ENCODE results near the gene HACD3. TPM values are rescaled to one million over a fixed set of nuclear protein-coding genes. Genes with fewer than 3 reads are reported as not detected.

The HACD3 gene
- total RNA-seq, 1 experiment from 2014 or later: 133 TPM

DNA sequence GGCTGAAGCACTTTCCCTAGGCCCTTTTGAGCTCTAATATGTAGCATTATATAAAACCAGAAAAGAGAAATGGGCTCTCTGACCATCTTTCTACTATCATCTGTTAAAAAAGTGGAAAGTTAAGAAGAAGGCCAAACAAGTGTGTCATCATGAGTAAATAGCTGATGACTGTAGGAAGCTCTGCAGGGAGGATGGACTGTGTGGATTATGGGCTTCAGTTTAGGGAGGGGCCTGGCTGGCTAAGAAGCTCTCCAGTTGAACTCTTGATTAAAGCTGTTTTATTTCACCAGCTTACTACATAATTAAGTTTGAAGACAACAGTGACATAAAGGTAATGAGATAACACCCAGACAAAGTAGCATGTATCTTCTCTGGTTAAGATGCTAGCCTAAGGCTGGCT, 50.0 kb downstream of the HACD3 start:
- Histone ChIP-seq H4K8ac (replicated peaks; ENCODE audit: insufficient read length, low read depth, low read length) (no peak overlapping the region), H3K79me2 (ENCODE audit: insufficient read depth, low read length) (no peaks in the 10 kb centered on the region), H3K23me2 (ENCODE audit: insufficient read length, low read depth, low read length, poor library complexity, severe bottlenecking) (no peaks in the 10 kb centered on the region), H3K9me3 (ENCODE audit: control insufficient read depth, low read depth, low read length) (no peaks in the 10 kb centered on the region), H3K14ac (ENCODE audit: insufficient read depth, low read length) (no peak overlapping the region), H2BK5ac (ENCODE audit: insufficient read length, low read length) (no peak overlapping the region), H2BK120ac (ENCODE audit: low read depth, low read length, poor library complexity, severe bottlenecking) (no peak overlapping the region), H2BK12ac (ENCODE audit: insufficient read length, low read depth, low read length) (no peak overlapping the region), H2BK15ac (ENCODE audit: low read depth, low read length) (no peak overlapping the region), H2BK20ac (ENCODE audit: low read depth, low read length, poor library complexity, severe bottlenecking) (no peak overlapping the region), H4K20me1 (ENCODE audit: control insufficient read depth, insufficient read depth, insufficient read length) (no peaks in the 10 kb centered on the region), H3K27me3 (ENCODE audit: insufficient read depth, low read length) (no peaks in the 10 kb centered on the region), H3T11ph (ENCODE audit: low read length) (no peak overlapping the region), H3K4me2 (ENCODE audit: insufficient read depth, insufficient read length, low read length) (no peak overlapping the region), H3K56ac (ENCODE audit: insufficient read length, low read depth, low read length) (no peak overlapping the region), H3K27ac (ENCODE audit: insufficient read length, low read depth, low read length) (no peak overlapping the region), H3K18ac (ENCODE audit: insufficient read length, low read depth, low read length) (no peak overlapping the region), H3K9ac (ENCODE audit: extremely low read depth, insufficient read length, low read length) (no peak overlapping the region), H3K4me1 (ENCODE audit: insufficient read depth, low read length) (0 out of 2 replicates have a peak, but pooled peaks cover 3% of the 10 kb centered on the region), H3K23ac (ENCODE audit: insufficient read length, low read depth, low read length) (no peak overlapping the region), H2AK5ac (ENCODE audit: insufficient read length, low read length) (no peak overlapping the region), H3K4ac (ENCODE audit: low read depth, low read length) (no peak overlapping the region), H2AFZ (ENCODE audit: low read length) (no peak overlapping the region), H3K79me1 (ENCODE audit: insufficient read depth, low read depth, low read length, poor library complexity, severe bottlenecking) (no peaks in the 10 kb centered on the region), H4K5ac (ENCODE audit: insufficient read length, low read depth, low read length) (no peak overlapping the region), H4K91ac (ENCODE audit: insufficient read length, low read depth, low read length) (no peak overlapping the region)
- H3K36me3 Mint-ChIP-seq (ENCODE audit: insufficient read depth in 1 of 3, low read depth in 3 of 3): peaks cover 11 to 79% (median 50%) of the 10 kb centered on the region in 3 experiments; a peak in 6 of 7 replicates
- H3K4me3 Mint-ChIP-seq: no peak overlapping the region
- H3K4me1 Mint-ChIP-seq: peaks cover 2 to 18% of the 10 kb centered on the region in 2 experiments; a peak in 2 of 4 replicates
- H3K27ac Mint-ChIP-seq: peak overlapping the region in 2 of 3 experiments; percentile 37 to 41; a peak in 3 of 7 replicates
- TF ChIP-seq, protein P1, sequence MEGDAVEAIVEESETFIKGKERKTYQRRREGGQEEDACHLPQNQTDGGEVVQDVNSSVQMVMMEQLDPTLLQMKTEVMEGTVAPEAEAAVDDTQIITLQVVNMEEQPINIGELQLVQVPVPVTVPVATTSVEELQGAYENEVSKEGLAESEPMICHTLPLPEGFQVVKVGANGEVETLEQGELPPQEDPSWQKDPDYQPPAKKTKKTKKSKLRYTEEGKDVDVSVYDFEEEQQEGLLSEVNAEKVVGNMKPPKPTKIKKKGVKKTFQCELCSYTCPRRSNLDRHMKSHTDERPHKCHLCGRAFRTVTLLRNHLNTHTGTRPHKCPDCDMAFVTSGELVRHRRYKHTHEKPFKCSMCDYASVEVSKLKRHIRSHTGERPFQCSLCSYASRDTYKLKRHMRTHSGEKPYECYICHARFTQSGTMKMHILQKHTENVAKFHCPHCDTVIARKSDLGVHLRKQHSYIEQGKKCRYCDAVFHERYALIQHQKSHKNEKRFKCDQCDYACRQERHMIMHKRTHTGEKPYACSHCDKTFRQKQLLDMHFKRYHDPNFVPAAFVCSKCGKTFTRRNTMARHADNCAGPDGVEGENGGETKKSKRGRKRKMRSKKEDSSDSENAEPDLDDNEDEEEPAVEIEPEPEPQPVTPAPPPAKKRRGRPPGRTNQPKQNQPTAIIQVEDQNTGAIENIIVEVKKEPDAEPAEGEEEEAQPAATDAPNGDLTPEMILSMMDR (conservative IDR thresholded peaks at IDR 0.05): no peak
- H3K9me3 Mint-ChIP-seq: no peaks in the 10 kb centered on the region
- no peaks in the 10 kb centered on the region for H3K27me3 Mint-ChIP-seq (ENCODE audit: low read depth)
- no peak for DNase-seq

Measured in H9 (cell line).